Measurements from ENCODE around the gene SUCLA2.

SUCLA2 gene

DNA sequence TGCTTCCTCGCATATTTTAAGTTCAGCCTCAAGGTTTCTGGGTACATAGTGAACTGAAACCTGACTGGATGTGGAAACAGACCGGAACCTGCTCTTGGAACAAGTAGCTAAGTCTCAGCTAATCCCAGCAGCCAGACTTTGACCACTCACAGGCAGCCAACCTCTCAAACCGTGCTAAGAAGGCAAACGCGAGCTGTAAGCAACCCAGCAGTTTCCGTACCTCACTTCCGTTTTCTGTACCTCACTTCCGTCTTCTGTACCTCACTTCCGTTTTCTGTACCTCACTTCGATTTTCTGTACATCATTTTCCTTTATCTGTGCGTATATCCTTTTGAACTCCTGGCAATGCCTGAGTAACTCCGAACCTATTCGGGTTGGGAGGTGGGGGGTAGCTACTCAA lies 96.8 kb downstream of the SUCLA2 start:
- in situ Hi-C loops (cut with MboI; ENCODE audit: low sequenced_read_pairs), result no loop called here

DNA sequence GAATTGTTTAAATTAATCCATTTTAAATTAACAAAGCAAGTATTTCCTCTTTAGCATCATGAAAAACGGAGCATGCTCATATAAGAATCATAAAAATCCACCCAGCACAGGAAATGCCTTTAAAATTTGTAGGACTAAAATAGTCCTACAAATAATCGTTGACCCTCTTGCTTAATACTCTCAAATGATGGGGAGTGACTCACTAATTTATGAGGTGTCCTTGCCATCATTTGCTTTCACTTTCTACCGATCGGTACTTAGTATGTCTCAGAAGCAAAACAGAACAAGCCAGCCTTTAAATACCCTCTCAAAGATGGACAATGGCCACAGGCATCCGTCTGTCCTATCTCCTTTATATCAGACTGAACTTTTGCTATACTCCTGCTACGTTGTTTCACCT lies 97.2 kb downstream of the SUCLA2 start:
- in situ Hi-C loops (cut with MboI; ENCODE audit: low sequenced_read_pairs), result no loop called here

DNA sequence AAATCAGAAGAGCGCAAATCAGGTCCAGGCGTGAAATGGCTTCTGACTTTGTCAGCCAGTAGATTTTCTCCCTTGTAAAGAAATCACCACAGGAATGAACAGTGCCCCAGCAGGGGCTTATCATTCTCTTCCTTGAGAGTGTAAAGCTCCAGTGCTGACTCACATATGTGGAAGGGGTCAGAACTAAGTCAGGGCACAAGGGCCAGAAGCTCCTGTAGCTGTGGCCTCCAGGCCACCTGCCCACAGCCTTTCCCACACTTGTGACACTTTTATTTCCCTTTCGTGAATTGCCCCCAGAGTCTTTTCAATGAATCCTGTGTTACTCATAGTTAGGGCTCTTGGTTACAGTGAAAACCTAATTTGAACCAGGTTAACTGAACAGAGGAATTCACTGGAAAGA lies 99.6 kb downstream of the SUCLA2 start:
- in situ Hi-C loops (cut with MboI; ENCODE audit: low sequenced_read_pairs), result no loop called here

DNA sequence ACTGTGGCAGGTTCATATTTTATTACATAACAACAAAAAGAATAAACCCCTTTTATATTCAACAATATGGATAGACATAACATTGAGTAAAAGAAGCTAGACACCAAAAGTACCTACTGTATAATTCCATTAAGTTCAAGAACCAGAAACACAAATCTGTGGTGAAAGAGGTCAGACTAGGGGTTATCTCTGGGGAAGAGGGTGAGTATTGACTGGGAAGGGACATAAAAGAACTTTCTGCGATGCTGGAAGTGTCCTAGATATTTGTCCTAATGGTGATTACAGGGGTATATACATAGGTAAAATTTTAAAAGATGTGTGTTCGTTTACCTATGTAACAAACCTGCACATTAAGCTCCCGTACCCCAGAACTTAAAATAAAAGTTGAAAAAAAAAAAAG lies 103.0 kb downstream of the SUCLA2 start:
- in situ Hi-C loops (cut with MboI; ENCODE audit: low sequenced_read_pairs), result no loop called here

DNA sequence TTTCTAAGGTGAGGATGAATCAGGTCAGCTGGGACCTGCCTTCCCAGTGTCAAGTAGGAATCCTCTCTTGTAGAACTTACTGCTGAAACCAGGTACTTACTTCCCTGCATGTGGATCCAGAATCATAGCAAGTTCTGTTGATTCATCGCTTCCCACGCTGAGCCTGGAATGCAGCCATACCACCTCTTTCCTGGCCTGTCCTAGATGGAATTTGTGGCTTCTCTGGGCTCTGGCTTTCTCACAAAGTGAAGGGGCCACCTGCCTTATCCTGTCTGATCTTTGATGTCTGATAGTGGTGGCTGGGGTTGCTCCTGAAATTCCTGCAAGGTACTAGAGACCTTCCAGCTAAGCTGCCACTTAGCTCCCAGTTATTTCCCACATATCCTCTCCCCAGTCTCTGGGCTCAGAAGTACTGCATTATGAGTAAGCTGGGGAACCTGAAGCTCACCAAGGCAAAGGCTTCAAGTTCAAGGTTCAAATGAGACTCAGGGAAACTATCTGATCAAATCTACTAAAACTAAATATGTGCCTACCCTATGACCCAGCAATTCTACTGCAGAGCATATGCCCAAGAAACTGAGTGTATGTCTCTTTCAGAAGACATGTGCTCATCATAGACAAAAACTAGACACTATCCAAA lies 103.5 kb downstream of the SUCLA2 start:
- in situ Hi-C loops (cut with MboI; ENCODE audit: low sequenced_read_pairs), result no loop called here

DNA sequence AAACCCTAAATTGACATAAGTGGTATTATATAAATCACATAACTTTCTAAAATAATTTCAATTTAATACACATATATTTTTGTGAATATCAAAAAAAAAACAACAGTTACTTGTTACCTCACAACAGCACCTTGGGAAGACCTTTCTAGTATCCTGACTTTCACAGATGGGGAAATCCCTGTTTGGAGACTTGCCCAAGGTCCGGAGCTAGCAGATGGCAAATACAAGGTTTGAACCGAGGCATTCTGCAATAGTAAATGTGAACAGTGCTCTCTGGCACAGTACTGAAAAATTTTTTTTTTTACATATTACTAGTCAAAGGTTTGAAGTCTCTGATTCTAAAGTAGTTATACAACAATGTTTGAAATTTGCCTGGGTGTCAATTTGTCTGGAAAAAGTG lies 104.5 kb downstream of the SUCLA2 start:
- in situ Hi-C loops (cut with MboI; ENCODE audit: low sequenced_read_pairs), result no loop called here

DNA sequence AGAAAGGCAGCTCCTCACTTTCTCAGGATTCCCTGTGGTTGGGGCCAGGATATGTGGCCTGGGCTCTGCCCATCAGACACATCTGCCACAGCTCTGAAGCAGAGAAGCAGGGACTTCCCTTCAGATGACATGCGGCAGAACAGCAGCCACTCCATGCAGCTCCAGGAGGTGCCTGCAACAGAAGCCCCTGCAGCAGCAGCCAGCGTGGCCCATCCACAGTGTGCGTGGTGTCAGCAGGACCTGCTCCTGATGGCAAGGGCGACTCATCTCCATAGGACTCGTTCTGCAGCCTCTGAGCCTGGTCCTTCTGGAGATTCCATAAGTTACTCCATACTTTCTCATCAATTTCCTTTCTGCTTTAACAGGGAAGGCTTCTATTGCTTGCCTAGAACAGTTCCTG lies 105.0 kb downstream of the SUCLA2 start:
- in situ Hi-C loops (cut with MboI; ENCODE audit: low sequenced_read_pairs), result no loop called here

DNA sequence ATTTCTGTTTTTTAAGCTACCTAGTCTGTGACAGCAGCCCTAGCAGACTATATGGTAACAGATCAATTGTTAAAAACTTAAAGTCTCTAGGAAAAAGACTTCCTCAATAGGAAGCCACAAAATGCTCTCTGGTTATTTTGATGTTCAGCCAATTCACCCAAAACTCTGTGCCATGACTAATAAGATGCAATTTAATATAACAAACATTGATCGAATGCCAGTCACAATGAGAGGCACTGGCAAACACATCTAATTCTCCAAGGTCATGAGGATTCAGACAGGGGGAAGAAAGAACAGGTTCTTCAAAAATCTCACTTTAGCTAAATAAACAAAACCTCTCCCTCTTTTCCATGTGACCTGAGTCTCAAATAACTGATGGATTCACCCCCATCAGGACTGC lies 107.5 kb downstream of the SUCLA2 start:
- in situ Hi-C loops (cut with MboI; ENCODE audit: low sequenced_read_pairs), result no loop called here
